Stimulated activated CD4-positive, alpha-beta T cell treated with anti-CD3 and anti-CD28 coated beads, Interleukin-1b, Interleukin-23, amount 100 ng/mL, for 24 hours (primary cell): ENCODE measurements around the gene REEP6.
"Not testable (repeated sequence)": the region's sequence is repeated elsewhere in the genome, so short reads cannot be mapped to it uniquely, and the experiment has no call there.

Experiments used
- DNase-seq, 4 experiments: peaks; one replicate each; pipeline ENCODE4 v3.0.0-alpha.2; 2020; ENCODE audit warnings: low read depth in 4 of 4, low spot score in 1 of 4

REEP6 gene

DNA sequence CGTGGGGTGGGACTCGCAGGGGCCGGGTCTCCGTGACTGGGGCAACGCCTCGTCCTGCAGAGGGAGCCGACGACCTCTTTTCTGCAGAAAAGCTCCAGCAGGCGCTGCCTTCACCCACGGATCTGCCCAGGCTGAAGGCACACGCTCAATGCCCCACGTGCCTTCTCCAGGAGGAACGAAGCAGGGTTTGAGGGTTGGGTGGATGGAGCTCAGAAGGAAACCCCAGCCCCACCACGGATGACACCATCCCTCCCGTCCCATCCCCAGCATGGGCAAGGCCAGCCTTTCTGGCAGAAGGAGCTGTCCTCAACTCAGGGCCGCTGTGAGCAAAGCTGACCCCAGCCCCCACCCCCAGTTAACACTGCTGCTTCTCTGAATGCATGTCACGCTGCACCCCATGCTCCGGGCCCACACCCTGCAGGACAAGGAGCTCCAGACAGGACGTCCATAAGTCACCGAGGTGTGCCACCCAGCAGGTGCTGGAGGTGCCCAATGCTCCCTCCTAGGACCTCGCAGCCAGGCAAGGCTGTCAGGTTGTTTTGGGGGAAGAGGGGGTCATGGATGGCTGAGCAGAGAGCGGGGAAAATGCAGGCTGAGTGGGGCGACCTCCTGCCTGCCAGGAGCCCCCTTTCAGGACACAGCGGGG is 19.3 kb upstream of the REEP6 start:
- DNase-seq: no peak

GRCh38 chr19:1472231-1473084 is 18.5 kb upstream of the REEP6 start:
- DNase-seq: no peak

DNA sequence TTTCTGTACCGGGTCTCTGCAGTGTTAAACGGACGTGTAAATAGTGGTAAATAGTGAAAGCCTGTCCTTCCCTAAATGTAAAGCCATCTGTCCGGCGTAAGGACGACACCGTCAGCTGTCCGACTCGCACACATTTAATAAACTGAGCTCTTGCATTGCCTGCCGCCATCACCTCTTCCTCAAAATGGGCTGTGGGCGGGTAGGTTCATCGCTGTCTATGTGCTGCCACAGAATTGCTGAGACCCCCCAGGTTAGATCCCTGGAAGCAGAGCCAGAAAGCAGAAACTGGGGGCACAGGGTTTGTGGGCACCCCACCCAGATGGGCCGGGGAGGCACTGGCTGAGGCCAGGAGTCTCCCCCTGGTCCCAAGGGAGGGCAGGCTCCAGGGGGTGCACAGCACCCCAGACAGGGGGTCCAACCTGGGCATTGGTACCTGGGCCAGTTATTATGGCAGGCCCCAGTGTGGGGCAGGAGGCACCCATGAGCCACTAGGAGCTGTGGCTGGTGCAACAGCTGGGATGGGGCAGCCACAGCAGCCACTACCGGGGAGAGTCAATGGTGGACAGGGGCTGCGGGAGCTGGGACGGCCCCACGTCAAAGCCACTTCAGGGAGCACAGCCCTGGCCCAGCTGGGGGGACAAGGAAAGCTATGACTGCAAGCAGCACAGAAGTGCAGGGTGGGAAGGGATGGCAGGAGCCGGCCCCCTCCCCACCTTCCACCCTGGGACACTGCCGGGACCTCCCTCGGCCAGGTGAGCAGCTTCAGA is 17.7 kb upstream of the REEP6 start:
- DNase-seq: no peak

DNA sequence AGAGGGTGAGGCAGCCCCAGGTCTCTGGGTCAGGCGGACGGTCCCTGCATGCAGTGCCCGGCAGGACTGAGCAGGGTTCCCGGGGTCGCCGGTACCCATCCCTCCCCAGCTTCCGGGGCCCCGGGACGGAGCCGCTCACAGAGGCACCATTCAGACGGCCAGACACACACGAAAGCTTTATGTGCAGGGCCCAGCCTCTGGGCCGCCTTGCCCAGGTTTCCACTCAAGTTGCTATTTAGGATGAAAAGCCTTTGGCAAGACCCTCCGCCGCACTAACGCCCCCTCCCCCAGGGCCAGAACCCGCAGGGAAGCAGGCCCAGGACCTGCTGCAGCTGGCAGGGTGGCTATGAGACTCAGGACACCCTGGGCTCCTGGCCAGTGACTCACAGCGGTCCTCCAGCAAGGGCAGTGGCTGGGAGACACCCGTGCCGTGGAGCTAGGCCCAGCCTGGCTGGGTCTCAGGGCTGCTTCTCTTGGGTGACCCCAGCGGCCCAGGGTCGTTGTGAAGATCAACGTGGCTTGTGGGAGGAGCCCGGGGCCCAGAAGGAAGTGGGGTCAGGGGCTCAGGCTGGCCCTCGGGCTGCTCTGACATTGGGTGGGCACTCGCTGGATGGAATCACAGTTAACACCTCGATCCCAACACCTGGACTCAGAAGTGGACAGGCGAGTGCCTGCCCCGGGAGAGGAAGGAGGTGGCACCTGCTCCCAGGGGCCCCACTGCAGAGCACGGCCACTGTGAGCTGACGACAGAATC is 16.8 kb upstream of the REEP6 start:
- DNase-seq: no peak

GRCh38 chr19:1474765-1475351 is 16.1 kb upstream of the REEP6 start:
- no peak for DNase-seq

DNA sequence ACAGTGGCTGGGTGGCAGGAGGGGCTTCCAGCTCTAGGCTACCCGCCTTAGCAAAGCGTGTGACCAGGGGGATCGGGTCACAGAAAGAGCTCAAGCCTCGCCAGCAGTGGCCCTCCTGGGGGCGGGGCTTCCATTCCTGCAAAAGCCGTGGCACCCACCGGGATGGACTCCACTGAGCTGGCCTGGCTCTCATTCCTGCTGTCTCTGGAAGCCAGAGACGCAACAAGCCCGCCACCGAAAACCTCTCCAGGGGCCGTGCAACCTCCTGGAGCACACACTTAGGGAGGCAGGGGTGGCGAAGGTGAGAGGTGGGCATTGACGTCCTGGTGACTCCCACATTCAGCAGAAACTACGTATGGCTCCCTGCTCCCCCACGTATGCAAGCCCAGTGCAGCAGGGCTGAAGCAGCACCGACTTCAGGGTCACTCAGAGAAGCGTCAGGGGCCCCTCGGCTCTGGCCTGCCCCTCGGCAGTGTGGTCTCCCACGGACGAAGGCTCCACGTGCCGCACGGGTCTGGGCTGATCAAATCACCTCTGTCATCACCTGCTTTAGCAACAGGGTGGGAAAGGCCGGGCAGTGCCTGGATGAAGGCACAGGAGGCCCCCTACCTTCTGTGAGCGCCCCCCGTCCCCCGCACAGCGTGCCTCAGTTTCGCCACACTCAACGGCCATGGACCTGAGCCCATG is 15.1 kb upstream of the REEP6 start:
- DNase-seq: no peak

DNA sequence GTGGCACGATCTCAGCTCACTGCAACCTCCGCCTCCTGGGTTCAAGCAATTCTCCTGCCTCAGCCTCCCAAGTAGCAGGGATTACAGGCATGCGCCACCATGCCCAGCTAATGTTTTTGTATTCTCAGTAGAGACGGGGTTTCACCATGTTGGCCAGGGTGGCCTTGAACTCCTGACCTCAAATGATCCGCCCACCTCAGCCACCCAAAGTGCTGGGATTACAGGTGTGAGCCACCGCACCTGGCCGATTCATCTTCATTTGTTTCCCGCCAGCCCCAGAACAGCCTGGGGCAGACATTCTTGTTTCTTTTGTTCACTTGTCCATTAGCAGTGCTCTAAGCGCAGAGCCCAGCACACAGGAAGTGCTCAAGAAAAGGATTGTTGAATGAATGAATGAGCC is 13.9 kb upstream of the REEP6 start:
- not testable (repeated sequence) for DNase-seq

DNA sequence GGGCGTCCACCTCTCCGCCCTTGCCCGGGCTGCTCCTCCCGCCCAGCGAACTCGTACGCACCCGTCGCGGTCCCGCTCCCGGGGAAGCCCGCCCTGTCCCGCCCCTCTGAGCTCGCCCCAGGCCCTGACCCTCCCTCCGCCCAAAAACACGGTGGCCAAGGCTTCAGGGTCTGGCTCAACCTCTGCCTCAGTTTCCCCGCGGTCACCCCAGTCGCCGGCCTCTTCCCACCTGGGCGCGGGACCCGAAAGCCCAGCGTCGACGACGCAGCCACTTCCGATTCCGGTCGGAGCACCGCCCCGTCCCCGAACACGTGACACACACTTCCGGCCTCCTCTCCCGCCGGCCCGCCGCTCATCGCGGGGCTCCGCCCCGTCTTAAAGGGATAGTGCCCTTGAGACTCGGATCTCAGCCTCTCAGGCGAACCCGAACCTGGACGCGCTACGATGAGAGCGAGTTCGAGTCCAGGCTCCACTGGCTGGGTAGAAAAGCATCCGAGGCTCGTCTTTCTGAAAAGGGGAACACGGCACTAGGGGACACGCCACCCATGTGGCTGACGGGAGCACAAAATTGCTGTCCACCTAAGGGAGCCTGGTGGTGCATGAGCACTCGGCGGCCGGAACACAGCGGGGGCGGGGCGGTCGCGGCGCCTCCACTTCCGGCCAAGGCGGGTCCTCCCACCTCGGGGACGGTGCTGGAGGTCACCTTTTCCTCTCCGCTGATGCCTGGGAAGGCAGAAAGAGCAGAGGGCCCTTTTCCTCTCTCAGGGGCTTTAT is 11.9 kb upstream of the REEP6 start, which contains the start of gene C19orf25:
TSS of gene C19orf25 (minus strand) at position 282 of the 774 bp plus-strand sequence. CDS start 312 bp downstream, outside the sequence.
- peak; percentile 81 to 89 (median 88) for DNase-seq

- no peak for DNase-seq
Measured at GRCh38 chr19:1481224-1481892, 9.6 kb upstream of the REEP6 start.

DNA sequence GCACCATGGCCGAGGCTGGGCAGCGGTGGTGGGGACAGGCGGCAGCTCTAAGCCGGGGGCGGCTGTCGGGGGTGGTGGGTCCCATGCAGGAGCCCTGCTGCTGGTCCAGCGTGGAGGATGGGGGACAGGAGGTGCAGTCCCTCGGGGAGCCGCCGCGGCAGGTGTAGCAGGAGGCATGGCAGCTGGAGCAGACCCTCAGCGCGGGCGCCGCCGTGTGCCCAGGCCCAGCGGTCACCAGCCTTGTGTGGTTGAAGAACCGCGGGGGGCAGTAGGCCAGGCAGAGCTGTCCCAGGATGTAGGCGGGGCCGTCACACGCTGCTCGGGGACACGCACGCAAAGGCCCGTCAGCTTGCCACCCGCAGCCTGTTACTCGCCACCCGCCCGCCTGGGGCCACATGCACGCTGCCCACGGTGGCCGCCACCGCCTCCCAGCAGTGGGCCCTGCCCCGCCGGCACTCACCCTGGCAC is 9.1 kb upstream of the REEP6 start:
- DNase-seq: no peak

- DNase-seq: no peak
Measured at GRCh38 chr19:1482361-1483130, 8.4 kb upstream of the REEP6 start.

GRCh38 chr19:1483131-1483978 is 7.6 kb upstream of the REEP6 start:
- no peak for DNase-seq

DNA sequence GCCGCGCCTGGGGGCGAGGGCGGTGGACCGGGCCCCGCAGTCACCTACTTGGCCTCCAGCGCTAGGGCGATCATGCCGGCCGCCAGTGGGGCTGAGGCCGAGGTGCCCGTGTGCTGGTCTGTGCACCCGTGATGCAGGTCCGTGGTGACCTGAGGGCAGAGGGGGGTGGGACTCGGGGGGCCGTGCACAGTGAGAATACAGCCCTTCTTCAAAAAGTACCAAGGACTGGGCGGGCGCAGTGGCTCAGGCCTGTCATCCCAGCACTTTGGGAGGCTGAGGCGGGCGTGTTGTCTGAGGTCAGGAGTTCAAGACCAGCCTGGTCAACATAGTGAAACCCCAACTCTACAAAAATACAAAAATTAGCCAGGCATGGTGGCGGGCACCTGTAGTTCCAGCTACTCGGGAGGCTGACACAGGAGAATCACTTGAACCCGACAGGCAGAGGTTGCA is 7.0 kb upstream of the REEP6 start:
- no peak for DNase-seq

DNA sequence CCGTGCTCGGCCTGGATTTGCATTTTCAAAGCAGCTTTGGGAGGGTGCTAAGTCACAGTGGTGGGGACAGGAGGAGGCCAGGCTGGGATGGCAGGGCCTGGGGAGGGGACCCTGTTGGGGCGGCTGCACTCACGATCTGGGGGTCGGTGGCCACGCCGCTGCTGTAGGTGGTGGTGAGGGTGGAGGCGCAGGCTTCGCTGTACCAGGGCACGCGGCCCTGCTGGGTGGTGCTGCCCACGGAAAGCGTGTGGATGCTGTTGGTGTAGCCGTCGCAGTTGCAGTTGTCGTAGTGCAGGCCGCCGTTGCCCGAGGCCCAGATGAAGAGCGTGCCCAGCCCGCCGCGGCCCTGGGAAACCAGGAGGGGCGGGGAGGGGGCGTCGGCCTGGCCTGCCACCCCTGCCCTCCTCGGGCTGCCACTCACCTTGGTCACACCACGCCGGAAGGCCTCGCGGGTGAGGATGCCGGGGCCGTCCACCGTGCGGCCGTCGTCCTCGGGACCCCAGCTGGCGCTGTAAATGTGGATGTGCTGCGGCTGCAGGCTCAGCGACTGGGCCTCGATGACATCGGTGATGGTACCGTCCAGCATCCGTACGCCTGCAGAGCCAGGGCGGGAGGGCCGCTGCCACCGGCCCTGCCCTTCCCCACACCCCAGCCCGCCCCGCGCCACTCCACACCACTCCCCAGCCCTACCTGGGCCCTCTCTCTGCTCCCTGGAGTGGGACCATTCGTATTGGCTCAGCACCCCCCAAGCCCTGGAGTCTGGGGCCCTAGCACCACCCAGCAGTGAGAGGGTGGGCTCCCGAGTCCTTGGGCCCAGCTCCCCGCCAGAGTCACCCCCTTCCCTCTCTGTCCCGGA is 4.0 kb upstream of the REEP6 start:
- no peak for DNase-seq

GRCh38 chr19:1487576-1488281 is 3.3 kb upstream of the REEP6 start:
- DNase-seq: no peak
